Fibroblast of the aortic adventitia (primary cell): ENCODE measurements around the gene SLC1A2. TPM values are rescaled to one million over a fixed set of nuclear protein-coding genes. Genes with fewer than 3 reads are reported as not detected.

Experiments used
- DNase-seq: peaks from one replicate; pipeline ENCODE4 v3.0.0-alpha.2; 2010; ENCODE audit warnings: low read depth
- H3K4me3 ChIP-seq: 2 replicates; pipeline ENCODE4 v1.5.1; 2011; ENCODE audit warnings: low read depth, mild to moderate bottlenecking, control low read depth, low read length, moderate library complexity
- CTCF ChIP-seq: IDR thresholded peaks from 2 replicates; pipeline ENCODE4 v1.5.1; 2011; ENCODE audit warnings: mild to moderate bottlenecking, low read length, control low read depth, inconsistent platforms; ENCODE audit not compliant: insufficient read depth
- total RNA-seq: library from RNA; depleted of rRNA; stranded (reverse); fragments of >200 nt; gene quantifications from 2 replicates; pipeline ENCODE4 v1.2.3, GENCODE V29; 2012; ENCODE audit warnings: low replicate concordance

SLC1A2 gene
- total RNA-seq, 1 donor = 23.6 TPM

- no peak for TF ChIP-seq CTCF
- DNase-seq = no peak
- no peak overlapping the region for H3K4me3 ChIP-seq
Observed at GRCh38 chr11:35458846-35459245, 39.5 kb upstream of the SLC1A2 start.

- DNase-seq = no peak
Observed at GRCh38 chr11:35454362-35454761, 35.0 kb upstream of the SLC1A2 start.

GRCh38 chr11:35436581-35437250 is 17.4 kb upstream of the SLC1A2 start:
- TF ChIP-seq CTCF = no peak
- no peak for DNase-seq
- H3K4me3 ChIP-seq = no peak overlapping the region

More at GRCh38 chr11:35454362-35454761, 35.0 kb upstream of the SLC1A2 start:
- H3K4me3 ChIP-seq = no peak overlapping the region
- TF ChIP-seq CTCF = no peak

GRCh38 chr11:35433588-35433987 is 14.2 kb upstream of the SLC1A2 start:
- TF ChIP-seq CTCF = no peak
- no peak for DNase-seq
- no peak overlapping the region for H3K4me3 ChIP-seq

GRCh38 chr11:35432464-35432863 is 13.1 kb upstream of the SLC1A2 start:
- no peak for DNase-seq
- TF ChIP-seq CTCF = no peak
- no peak overlapping the region for H3K4me3 ChIP-seq

GRCh38 chr11:35427071-35427470 is 7.7 kb upstream of the SLC1A2 start:
- no peak for TF ChIP-seq CTCF
- no peak overlapping the region for H3K4me3 ChIP-seq
- DNase-seq = peak; percentile 87

GRCh38 chr11:35426351-35426750 is 7.0 kb upstream of the SLC1A2 start:
- DNase-seq = no peak
- no peak for TF ChIP-seq CTCF
- H3K4me3 ChIP-seq = no peak overlapping the region
